Left kidney (tissue), 2 donors: ENCODE measurements around the gene GJB1. TPM values are rescaled to one million over a fixed set of nuclear protein-coding genes. Genes with fewer than 3 reads are reported as not detected.
"Not testable (repeated sequence)": the region's sequence is repeated elsewhere in the genome, so short reads cannot be mapped to it uniquely, and the experiment has no call there.

Experiments used
- DNase-seq: peaks from one replicate; pipeline ENCODE4 v3.0.0-alpha.2; 2013
- polyA plus RNA-seq: library from polyadenylated mRNA; unstranded; fragments of 120-200 nt; gene quantifications from one replicate; pipeline ENCODE4 v1.2.1, GENCODE V29; 2013; ENCODE audit not compliant: insufficient read length

Gene GJB1
- polyA plus RNA-seq, 1 donor, result 39.8 TPM

DNA sequence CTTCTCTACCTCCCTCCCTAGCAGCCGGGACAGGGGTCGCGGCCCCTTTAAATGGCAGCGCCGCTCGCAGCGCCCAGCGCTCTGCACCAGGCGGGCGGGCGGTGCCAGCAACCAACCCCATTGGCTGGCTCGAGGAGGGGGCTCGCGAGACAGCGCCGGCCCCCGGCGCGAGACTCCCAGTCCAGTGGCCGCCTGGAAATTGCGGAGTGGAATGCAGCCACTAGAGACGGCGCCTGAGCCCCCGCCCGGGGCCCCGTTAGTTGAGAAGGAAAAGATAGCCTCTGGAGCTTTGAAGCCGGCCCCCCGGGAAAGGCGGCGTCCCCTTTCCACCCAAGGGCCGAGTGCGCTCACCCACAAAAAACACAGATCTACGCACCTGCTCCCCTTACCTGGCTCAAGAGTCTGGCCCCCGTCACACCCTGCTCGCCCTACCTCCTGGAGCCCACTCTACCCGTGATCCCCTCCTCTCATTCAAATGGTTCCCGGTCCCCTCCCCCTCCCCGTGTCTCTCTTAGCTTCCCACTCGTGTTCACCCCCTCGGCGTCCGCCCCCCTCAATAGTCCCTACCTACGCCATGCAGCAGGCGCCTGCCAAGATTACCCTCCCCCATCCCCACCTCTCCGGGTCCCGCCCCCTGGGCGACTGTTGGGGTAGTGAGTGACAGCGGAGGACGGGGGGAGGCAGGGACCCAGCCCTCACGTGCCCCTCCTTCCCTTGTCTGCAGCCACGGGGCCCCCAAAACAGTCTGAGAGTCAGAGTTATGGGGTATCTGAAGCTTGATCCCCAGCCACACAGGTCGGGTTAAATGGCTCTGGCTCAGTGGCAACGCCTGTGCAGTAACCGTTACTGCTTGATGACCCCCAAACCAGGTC, 31.3 kb downstream of the GJB1 start, which contains the start of gene ZMYM3:
ZMYM3 (minus strand) TSS at position 49 of the 872 bp plus-strand sequence. CDS start 885 bp downstream, outside the sequence.
- DNase-seq, result peak; percentile 82

- no peak for DNase-seq
Observed at GRCh38 chrX:71256051-71256450, 33.0 kb downstream of the GJB1 start.

- DNase-seq, result no peak
Observed at GRCh38 chrX:71256856-71257255, 33.8 kb downstream of the GJB1 start.

DNA sequence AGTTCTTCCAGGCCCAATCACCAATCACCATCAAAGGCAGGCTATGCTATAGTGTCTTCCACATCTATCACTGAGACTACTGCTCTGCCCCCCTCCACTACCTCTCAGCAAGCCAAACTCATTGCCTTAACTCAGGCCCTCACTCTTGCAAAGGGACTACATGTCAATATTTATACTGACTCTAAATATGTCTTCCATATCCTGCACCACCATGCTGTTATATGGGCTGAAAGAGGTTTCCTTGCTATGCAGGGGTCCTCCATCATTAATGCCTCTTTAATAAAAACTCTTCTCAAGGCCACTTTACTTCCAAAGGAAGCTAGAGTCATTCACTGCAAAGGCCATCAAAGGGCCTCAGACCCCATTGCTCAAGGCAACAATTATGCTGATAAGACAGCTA, 45.6 kb downstream of the GJB1 start:
- DNase-seq, result not testable (repeated sequence)

GRCh38 chrX:71269801-71270395, 46.9 kb downstream of the GJB1 start:
- no peak for DNase-seq

GRCh38 chrX:71272313-71272712, 49.3 kb downstream of the GJB1 start:
- DNase-seq, result not testable (repeated sequence)

Other genes with a start within 250 kb of the GJB1 start
- gene SNX12, start 154.9 kb upstream of the GJB1 start, polyA plus RNA-seq, result 51.7 TPM
- gene FOXO4, start 127.4 kb upstream of the GJB1 start, polyA plus RNA-seq, result 19.3 TPM
- not detected for gene CXorf65, start 116.5 kb upstream of the GJB1 start, polyA plus RNA-seq
- 0.93 TPM for gene IL2RG, start 111.6 kb upstream of the GJB1 start, polyA plus RNA-seq
- gene MED12, start 104.6 kb upstream of the GJB1 start, polyA plus RNA-seq, result 50.0 TPM
- 5.1 TPM for gene NLGN3, start 78.4 kb upstream of the GJB1 start, polyA plus RNA-seq
- gene ZMYM3, start 30.9 kb downstream of the GJB1 start, polyA plus RNA-seq, result 72.8 TPM
- gene NONO, start 60.4 kb downstream of the GJB1 start, polyA plus RNA-seq, result 749 TPM
- 2.8 TPM for gene ITGB1BP2, start 78.5 kb downstream of the GJB1 start, polyA plus RNA-seq
- gene TAF1, start 143.1 kb downstream of the GJB1 start, polyA plus RNA-seq, result 57.7 TPM